PFSK-1 (cell line): ENCODE data around the gene AUTS2.
A peak's percentile ranks its signal among the peaks of the same experiment; 100 is the strongest.

Experiments used
- FOXP2 ChIP-seq: optimal IDR thresholded peaks from 2 replicates; pipeline ENCODE3; 2011; ENCODE audit warnings: borderline replicate concordance, control low read depth, inconsistent platforms; ENCODE audit not compliant: insufficient read depth; ENCODE audit errors: extremely low read length, extremely low read depth
- POLR2AphosphoS5 ChIP-seq: IDR thresholded peaks from 2 replicates; pipeline ENCODE4 v1.6.1; 2012; ENCODE audit warnings: low read depth, mild to moderate bottlenecking, control low read depth, low read length, moderate library complexity
- REST ChIP-seq, 2 experiments: IDR thresholded peaks; 2 replicates each; pipeline versions ENCODE4 v1.6.1 to v1.8.0; 2011 to 2012; ENCODE audit warnings: low read depth in 2 of 2, low read length in 2 of 2, control low read depth in 1 of 2, inconsistent platforms in 1 of 2, mild to moderate bottlenecking in 1 of 2, moderate library complexity in 1 of 2; ENCODE audit not compliant: insufficient read depth in 1 of 2
- SIN3A ChIP-seq: IDR thresholded peaks from 2 replicates; pipeline ENCODE4 v1.6.1; 2012; ENCODE audit warnings: mild to moderate bottlenecking, low read length, moderate library complexity, borderline replicate concordance; ENCODE audit not compliant: insufficient read depth
- TAF1 ChIP-seq: IDR thresholded peaks from 2 replicates; pipeline ENCODE4 v1.6.1; 2012; ENCODE audit warnings: low read length, control low read depth, borderline replicate concordance; ENCODE audit not compliant: insufficient read depth

The AUTS2 gene

GRCh38 chr7:69966766-69967591, 368.7 kb downstream of the AUTS2 start:
- TF ChIP-seq SIN3A (no peak), REST (IDR thresholded peaks at IDR 0.05; ENCODE audit: insufficient read depth in 1 of 2, low read depth in 2 of 2, low read length in 2 of 2) (peak in 1 of 2 experiments; percentile 11; a peak in 1 of 4 replicates)

GRCh38 chr7:69967689-69968450, 369.6 kb downstream of the AUTS2 start:
- TF ChIP-seq SIN3A = no peak
- no peak for TF ChIP-seq TAF1
- no peak for TF ChIP-seq FOXP2
- no peak for TF ChIP-seq POLR2AphosphoS5
- TF ChIP-seq REST (IDR thresholded peaks at IDR 0.05; ENCODE audit: insufficient read depth in 1 of 2, low read depth in 2 of 2, low read length in 2 of 2) = no peak

- TF ChIP-seq FOXP2 = no peak
- TF ChIP-seq SIN3A = no peak
- TF ChIP-seq POLR2AphosphoS5 = no peak
- no peak for TF ChIP-seq REST (IDR thresholded peaks at IDR 0.05; ENCODE audit: insufficient read depth in 1 of 2, low read depth in 2 of 2, low read length in 2 of 2)
- no peak for TF ChIP-seq TAF1
Observed at GRCh38 chr7:69968969-69969556, 370.8 kb downstream of the AUTS2 start.

- TF ChIP-seq SIN3A = no peak
- no peak for TF ChIP-seq POLR2AphosphoS5
- TF ChIP-seq TAF1 = no peak
- TF ChIP-seq FOXP2 = no peak
- no peak for TF ChIP-seq REST (IDR thresholded peaks at IDR 0.05; ENCODE audit: insufficient read depth in 1 of 2, low read depth in 2 of 2, low read length in 2 of 2)
Observed at GRCh38 chr7:69981646-69982045, 383.4 kb downstream of the AUTS2 start.
